Measurements from ENCODE around the gene DNMT3B.
"Not testable (repeated sequence)": the region's sequence is repeated elsewhere in the genome, so short reads cannot be mapped to it uniquely, and the experiment has no call there.

DNMT3B gene

DNA sequence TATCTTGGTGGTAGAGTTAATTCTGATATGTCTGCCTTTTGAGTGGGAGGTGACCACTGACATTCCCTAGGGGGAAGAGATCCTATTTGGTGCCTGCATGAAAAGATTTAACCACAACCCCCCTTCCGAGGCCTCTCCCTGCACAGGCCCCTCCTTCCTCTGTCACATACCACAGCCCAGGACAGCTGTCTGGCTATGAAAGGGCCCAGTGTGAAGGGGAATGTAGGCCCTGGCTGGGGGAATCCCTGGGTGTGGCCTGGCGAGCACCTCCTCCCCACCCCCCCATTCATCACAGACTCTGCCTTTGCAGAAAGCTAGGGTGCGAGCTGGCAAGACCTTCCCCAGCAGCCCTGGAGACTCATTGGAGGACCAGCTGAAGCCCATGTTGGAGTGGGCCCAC, 30.1 kb downstream of the DNMT3B start:
- DNase-seq = peak; percentile 68

DNA sequence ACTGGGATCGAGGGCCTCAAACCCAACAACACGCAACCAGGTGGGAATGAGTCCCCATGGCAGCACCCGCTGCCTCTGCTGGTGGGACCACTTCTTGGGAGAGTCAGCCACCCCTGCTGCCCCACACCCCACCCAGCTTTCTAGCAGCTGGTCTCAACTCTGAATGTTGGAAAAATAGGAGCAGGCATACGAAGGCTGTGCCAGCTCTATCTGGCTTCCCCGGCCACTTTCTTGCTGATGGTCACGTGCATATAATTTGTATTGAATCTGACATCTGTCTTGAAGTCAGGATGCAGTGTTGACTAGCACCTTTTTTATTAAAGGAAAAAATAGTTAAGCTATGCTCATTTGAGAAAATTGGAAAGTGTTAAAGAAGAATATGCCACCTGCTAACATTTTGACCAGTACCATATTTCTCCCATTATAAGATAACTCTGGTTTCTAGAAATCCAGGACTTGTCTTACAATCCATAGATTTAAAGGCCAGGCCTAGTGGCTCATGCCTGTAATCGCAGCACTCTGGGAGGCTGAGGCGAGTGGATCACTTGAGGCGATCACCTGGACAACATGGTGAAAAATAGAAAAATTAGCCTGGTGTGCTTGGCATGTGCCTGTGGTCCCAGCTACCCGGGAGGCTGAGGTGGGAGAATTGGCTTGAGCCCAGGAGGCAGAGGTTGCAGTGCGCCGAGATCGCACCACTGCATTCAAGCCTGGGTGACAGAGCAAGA, 30.7 kb downstream of the DNMT3B start:
- no peak for DNase-seq

DNA sequence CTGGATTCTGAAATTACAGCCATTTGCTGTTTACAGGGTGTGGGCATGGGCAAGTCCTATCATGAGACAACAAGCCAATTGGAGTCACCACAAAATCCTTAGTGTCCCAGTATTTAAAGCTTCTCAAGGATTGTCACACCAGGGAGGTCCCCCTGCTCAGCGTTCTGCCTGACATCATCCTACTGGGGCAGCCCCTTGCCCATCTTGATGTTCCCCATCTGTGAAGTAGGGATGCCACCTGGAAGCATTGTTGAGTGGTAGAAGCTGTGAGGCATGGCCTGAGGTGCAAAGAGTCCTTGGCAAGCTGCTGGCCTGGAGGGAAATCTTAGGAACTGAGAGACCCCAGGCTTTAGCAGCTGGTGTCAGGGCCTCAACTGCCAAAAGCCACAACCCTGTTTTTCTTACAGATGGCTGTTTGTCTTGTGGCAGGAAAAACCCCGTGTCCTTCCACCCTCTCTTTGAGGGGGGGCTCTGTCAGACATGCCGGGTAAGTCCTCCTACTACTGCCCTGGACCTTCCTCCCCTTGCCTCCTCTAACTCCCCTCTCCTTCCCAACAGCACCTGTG, 34.3 kb downstream of the DNMT3B start:
- DNase-seq = no peak

DNA sequence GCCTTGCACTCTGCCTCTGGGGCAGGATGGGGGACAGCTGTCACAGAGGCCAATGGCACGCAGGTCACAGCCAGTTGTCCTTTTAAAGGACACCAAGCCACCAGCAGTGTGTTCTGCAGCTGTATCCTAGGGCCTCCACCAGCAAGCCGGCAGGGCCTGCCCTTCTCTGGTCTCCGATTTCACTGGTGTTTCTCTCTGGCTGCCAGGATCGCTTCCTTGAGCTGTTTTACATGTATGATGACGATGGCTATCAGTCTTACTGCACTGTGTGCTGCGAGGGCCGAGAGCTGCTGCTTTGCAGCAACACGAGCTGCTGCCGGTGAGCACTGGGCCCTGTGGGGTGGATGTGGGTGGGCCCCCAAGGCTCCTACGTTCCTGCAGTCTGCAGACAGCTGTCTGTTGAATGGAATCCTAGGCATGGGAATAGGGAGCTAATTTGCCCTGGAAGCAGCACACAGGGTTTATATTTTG, 34.8 kb downstream of the DNMT3B start:
- no peak for DNase-seq

DNA sequence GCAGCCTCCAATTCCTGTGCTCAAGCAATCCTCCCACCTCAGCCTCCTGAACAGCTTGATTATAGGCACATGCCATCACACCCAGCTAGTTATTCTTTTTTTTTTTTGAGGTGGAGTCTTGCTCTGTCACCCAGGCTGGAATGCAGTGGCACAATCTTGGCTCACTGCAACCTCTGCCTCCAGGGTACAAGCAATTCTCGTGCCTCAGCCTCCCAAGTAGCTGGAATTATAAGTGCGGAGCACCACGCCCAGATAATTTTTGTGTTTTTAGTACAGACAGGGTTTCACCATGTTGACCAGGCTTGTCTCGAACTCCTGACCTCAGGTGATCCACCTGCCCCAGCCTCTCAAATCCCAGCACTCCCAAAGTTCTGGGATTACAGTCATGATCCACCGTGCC, 35.4 kb downstream of the DNMT3B start:
- DNase-seq = not testable (repeated sequence)

DNA sequence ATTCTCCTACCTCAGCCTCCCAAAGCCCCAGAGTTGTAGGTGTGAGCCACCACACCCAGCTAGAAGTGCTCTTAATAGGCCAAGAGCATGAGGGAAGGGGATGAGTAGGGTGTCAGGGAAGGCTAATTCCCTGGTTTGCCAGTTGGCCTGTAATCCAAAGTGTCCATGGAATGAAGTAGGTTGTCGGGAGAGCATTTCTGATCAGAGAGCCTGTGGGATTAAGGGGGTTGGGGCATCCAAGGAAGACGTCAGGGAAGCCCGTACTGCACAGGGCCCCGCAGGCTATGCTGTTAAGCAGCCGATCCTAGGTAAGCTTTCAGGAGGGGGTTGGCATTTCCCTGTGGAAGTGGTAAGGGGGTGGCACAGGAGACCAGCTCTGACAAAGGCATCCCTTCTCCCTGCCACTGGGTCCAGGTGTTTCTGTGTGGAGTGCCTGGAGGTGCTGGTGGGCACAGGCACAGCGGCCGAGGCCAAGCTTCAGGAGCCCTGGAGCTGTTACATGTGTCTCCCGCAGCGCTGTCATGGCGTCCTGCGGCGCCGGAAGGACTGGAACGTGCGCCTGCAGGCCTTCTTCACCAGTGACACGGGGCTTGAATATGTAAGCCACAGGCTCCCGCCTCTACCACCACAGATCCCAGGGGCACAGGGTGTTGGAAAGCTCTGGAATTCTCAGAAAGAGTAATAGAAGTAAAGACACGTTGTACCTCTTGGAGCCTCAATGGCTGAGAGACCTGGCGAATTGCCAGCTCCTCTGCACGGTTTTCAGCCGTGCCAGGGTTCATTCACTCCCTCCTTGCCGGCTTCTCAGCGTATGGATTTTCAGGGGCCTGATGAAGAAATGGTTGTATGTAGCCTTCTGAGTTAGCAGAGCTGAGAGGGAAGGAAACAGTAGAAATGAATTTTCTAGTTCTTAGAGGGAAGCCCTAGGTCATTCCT, 36.1 kb downstream of the DNMT3B start:
- no peak for DNase-seq

DNA sequence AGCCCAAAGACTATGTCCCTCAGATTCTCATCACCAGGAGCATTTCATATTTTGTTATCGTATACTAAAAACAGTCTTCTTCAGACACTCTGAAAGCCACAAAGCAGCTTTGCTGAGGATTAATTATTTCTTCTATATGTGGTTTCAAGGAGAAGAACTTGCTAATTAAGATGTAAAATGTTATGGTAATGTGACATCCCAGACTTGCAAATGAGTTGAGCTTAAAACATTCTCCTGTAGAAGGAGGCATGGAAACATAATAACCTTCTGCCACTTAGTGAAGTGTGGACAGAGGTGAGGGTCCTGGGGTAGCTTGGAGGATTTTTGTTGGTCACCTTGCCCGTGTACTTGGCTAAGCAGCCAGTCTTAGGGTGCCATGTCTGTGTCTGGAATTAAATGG, 40.9 kb downstream of the DNMT3B start:
- DNase-seq = no peak

DNA sequence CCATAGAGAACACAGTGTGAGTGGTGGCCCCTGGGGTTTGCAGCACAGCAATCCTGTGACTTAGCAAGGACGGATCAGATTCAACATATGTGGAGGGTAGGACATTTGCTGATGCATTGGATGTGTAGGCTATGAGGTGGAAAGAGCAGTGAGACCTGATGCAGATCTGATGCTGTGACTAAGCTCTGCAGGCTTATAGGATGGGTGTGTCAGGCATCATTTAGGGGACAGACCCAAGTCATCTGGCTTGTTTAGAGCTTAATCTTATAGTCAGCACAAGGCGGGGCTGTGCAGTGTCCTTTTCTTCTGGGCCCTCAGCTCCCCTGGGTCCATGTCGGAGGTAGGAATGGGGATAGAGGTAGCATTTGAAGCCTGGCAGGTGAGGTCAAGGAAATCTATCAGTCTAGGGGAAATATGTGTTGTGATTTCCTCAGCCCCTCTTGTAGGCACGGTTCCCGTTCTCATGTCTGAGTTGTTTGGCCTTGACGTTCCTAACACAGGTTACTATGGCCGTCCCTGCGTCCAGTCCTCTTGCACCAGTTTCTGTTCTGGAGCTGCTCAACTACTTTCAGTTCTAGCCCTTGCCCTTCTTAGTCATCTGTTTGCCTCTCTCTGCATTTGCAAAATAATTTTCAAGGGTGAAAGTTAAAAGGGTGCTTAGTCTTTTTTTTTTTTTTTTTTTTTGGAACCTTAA, 42.0 kb downstream of the DNMT3B start:
- DNase-seq = no peak

DNA sequence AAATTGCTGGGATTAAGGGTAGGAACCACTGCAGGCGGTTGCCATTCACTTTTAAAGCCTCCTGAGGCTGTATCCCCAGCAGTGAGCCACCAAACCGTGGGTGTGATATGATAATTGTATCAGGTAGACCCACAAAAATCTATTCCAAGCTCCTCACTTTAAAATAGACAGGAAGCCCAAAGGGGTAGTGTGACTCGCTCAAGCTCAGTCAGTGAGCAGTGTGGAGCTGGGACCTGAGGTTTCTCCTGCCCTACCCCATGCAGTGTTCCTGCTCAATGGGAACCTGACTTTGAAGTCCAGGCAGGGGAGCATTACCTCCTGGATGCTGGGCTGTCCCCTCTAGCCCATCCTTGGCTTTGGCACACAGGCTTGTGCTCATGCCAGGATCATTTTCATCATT, 42.6 kb downstream of the DNMT3B start:
- DNase-seq = no peak

DNA sequence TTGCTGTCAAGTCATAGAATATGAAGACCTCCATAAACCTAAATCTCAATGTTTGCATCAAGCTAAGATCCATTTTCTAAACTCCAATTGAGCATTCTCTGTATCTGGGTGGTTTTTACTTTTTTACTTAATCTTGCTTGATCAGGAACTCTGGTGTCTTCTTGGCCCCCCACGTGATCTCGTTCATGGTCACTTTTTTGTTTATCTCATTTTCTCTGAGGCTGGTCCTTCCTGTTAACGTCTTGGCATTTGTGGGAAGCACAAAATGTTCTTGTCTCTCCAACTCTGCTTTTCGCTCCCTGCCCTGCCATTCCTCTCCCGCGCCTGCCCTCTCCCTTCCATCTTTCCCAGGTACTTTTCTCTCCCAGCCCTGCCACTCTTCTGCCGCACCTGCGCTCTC, 43.5 kb downstream of the DNMT3B start:
- no peak for DNase-seq

DNA sequence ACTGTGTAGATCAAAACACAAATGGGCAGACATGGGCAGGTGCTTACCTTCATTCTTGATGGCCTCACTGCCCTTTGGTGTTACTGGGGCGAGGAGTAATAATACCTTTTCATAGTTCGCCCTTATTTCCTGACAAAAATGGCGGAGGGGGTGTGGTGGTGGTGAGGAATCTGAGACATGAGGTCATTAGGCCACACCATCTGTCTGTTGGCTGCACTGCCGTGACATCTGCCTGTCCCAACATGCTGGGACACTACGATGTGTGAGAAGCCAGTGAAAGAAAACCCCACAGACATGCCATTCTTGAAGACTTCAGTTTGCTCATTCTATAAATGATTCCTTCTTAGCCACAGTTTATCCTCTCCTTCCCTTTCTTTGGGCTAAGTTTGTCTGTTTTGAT, 44.2 kb downstream of the DNMT3B start:
- no peak for DNase-seq

DNA sequence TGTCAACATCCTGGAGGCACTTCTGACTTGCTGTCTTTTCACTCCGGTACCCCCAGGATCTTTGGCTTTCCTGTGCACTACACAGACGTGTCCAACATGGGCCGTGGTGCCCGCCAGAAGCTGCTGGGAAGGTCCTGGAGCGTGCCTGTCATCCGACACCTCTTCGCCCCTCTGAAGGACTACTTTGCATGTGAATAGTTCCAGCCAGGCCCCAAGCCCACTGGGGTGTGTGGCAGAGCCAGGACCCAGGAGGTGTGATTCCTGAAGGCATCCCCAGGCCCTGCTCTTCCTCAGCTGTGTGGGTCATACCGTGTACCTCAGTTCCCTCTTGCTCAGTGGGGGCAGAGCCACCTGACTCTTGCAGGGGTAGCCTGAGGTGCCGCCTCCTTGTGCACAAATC, 45.5 kb downstream of the DNMT3B start:
- no peak for DNase-seq

DNA sequence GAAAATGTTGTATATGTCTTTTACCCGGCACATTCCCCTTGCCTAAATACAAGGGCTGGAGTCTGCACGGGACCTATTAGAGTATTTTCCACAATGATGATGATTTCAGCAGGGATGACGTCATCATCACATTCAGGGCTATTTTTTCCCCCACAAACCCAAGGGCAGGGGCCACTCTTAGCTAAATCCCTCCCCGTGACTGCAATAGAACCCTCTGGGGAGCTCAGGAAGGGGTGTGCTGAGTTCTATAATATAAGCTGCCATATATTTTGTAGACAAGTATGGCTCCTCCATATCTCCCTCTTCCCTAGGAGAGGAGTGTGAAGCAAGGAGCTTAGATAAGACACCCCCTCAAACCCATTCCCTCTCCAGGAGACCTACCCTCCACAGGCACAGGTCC, 46.3 kb downstream of the DNMT3B start:
- DNase-seq = no peak

DNA sequence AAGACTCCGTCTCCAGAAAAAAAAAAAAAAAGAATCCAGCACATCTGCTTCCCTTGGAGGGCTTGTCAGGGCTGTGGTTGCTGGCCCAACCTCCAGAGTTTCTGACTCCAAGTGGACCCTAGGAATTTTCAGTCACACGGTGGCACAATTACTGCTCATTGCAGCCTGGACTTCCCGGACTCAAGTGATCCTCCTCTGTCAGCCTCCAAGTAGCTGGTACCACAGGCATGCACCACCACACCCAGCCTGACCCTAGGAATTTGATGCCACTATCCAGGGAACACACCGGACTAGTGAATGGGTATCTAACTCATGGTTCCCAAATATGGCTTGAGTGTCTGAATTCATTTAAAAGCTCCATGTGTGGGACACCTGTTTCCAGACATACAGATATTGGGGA, 47.7 kb downstream of the DNMT3B start:
- DNase-seq = no peak

DNA sequence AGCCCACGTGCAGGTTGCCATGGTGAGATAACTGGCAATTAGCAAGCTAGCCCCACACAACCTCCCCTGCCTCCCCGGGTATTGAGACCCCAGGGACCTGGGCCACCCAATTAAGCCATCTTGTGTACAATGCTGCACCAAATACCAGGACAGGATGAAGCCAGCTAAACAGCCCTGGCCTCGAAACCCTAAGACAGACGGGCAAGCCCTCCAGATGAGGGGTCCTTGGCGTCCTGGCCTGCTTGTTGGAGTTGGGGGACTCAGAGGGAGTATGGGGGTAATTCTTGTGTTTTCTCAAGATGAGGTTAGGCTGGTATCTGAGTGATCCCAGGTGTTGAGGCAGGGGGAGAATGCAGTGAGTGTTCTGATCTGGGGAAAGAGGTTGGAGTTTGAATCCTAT, 48.8 kb downstream of the DNMT3B start:
- no peak for DNase-seq

DNA sequence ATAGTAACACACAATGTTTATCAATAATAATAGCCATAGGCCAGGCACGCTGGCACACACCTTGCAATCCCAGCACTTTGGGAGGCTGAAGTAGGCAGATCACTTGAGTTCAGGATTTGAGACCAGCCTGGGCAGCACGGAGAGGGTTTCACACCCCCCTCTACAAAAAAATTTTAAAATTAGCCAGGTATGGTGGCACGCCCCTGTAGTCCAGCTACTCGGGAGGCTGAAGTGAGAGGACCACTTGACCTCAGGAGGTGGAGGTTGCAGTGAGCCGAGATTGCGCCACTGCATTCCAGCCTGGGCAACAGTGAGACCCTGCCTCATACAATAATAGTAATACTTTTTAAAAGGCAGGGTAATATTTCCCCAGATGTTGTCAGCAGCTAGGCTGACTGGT, 49.7 kb downstream of the DNMT3B start:
- DNase-seq = no peak

DNA sequence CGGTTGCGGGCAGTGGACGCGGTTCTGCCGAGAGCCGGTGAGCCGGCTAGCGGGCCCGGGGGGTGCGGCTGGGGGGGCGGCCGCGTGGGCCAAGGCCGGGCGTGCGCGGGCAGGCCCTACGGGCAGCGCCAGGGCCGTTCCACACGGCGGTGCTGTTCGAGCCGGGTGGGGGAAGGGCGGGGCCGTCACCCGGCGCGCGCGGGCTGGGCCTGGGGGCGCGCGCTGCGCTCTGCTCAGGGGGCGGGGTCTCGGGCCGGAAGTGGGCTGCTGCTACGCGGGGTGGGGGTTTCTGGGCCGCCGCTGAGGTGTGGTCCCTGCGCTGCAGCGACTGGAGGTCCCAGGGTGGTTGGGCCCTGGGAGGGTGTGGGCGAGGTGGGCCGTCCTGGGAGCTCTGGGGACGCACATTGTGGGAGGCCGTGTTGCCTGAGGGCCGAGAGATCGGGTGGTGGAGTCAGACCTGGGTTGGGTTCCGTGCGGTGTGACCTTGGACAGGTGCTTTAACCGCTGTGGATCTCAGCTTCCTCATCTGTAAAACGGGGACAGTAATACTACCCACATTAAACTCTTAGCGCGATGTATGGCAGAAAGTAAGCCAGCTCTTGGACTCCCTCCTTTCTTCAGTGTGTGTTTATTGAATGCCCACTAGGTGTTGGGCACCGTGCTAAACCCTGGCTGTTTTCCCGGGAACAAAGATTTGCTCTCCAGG, 58.0 kb downstream of the DNMT3B start:
- DNase-seq = no peak

DNA sequence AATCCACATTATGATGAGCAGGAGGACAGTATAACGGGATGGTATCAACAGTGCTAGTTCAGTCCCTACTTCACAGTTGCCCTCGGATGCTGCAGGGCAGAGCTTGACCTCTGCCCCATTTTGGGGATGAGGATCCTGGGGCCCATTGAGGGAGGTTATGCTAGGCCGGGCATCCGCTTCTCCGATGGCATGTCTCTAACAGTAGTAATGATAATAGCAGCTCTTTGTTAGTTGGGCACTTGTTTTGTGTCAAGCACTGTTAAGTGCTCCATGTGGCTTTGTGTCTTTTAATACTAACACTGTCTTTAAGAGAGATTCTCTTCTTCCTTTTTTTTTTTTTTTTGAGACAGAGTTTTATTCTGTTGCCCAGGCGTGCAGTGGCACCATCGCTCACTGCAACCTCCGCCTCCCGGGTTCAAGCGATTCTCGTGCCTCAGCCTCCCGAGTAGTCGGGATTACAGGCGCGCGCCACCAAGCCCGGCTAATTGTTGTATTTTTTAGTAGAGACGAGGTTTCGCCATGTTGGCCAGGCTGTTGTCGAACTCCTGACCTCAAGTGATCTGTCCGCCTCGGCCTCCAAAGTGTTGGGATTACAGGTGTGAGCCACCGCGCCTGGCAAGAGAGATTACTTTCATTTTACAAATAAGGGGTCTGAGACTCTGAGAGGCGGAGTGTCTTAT, 58.7 kb downstream of the DNMT3B start:
- DNase-seq = no peak

DNA sequence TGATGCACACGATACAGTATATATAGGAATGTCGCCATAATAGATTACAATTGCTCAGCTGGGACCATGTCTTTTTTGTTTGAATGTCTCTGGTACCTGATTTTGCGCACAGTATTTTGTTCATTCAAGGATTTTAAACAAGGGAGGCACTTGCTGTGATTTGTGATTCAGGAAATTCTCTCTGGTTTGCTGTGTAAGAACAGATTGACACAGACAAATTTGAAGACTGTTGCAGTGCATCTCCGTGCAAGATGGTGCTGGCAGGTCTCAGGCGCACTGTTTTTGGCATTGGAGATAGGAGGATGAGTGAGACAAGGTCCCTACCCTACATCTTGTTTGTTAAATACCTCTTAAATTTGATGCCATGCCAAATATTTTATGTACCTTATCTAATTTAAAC, 60.0 kb downstream of the DNMT3B start:
- DNase-seq = no peak

DNA sequence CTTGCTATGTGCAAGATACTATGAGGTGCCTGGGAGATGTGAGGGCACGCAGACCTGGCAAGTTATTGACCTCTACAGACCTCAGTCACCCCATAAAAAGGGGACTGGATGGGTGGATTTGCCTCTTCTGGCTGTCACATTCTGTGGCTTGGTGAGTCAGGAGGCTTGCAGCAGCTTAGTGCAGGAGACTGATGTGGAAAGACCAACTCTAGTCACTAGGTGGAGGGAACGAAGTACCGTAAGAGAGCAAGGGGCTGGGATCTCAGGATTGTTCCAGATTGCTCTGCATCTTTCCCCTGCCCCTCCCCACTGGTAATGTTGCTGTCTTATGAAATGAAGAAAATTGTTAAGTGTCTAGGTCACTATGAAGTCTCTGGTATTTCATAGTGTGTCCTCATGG, 60.9 kb downstream of the DNMT3B start:
- peak; percentile 22 for DNase-seq

DNA sequence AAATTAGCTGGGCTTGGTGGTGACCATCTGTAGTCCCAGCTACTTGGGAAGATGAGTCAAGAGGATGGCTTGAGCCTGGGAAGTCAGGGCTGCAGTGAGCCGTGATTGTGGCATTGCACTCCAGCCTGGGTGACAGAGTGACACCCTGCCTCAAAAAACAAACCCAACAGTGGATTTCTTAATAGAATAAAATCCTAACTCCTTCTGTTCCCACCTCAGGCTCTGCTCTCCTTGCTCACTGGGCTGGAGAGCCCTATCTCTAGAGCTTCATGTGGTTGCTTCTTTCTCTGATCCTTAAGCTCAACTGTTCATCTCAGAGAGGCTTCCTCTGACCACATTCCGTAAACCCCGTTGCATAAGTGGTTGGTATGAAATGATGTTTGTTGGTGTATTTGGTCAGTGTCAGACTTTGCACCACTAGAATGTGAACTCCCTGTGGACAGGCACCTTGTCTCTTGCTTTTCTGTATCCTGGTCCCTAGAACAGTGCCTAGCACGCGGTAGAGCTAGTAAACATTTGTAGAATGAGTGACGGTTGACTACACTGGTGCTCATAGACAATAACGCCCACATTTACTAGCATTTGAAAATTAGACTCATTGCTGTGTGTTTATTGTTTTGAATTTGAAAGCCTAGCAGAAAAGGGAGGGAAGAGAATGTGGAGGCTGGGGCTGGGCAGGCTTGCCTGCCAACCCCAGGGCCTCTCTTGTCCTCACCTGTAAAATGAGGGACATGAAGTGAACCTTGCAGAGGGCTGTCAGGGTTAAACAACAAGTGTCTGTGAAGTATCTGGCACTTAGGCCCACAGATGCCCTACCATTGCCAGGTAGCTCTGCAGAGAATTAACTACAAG, 61.8 kb downstream of the DNMT3B start:
- DNase-seq = no peak
